Progenitor cell of endocrine pancreas (in vitro differentiated cells): ENCODE data around the gene NFIC. TPM values are rescaled to one million over a fixed set of nuclear protein-coding genes. Genes with fewer than 3 reads are reported as not detected.

ENCODE experiments used
- DNase-seq: peaks from one replicate; pipeline ENCODE4 v3.0.0; 2021; ENCODE audit warnings: low spot score; ENCODE audit not compliant: unreplicated experiment
- H3K27ac Mint-ChIP-seq: 2 replicates; pipeline ENCODE4 v1.8.0; 2021; ENCODE audit warnings: mild to moderate bottlenecking, moderate library complexity, mixed read lengths
- H3K27me3 Mint-ChIP-seq: 2 replicates; pipeline ENCODE4 v1.8.0; 2021; ENCODE audit warnings: mixed read lengths
- H3K36me3 Mint-ChIP-seq: 2 replicates; pipeline ENCODE4 v1.8.0; 2022; ENCODE audit warnings: mixed read lengths; ENCODE audit not compliant: insufficient read depth
- H3K4me1 Mint-ChIP-seq: 2 replicates; pipeline ENCODE4 v1.8.0; 2021; ENCODE audit warnings: low read depth, mixed read lengths
- H3K4me3 Mint-ChIP-seq: 2 replicates; pipeline ENCODE4 v1.8.0; 2021; ENCODE audit warnings: low read depth, mild to moderate bottlenecking, moderate library complexity, mixed read lengths
- H3K9me3 Mint-ChIP-seq: 2 replicates; pipeline ENCODE4 v1.8.0; 2021; ENCODE audit warnings: low read depth, mixed read lengths
- total RNA-seq: library from RNA; stranded (reverse); gene quantifications from 2 replicates; pipeline ENCODE4 v1.2.1, GENCODE V29; 2021
- TF ChIP-seq, protein P1 (sequence below): fragments of 200-600 bp; sonication (generic); IDR thresholded peaks from one replicate; pipeline ENCODE4 v1.5.0; 2021; ENCODE audit warnings: antibody characterized with exemption, mild to moderate bottlenecking; ENCODE audit not compliant: unreplicated experiment

NFIC gene
- total RNA-seq, 1 donor from 2014 or later: 6.8 TPM

DNA sequence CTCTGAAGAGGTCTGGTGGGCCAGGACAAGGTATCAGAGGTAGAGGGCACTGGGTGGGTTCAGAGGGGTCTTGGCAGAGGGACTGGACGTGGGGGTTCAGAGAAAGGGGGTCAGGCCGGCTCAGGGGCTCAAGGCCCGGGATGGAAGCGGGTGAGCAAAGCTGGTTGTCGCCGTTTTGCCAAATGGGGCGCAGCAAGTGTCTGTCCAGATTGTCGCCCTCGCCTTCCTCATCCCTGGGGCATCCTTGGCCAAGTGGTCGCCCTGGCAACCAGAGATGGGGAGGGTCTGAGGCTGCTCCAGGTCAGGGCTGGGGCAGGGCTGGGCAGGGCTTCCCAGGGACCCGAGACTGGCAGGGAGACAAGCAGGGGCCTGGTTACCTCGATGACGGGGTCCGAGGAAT is 127.3 kb downstream of the NFIC start:
- Mint-ChIP-seq H3K36me3 (peaks cover 9% of the 10 kb centered on the region), H3K27me3 (no peaks in the 10 kb centered on the region), H3K4me1 (no peaks in the 10 kb centered on the region), H3K4me3 (no peak overlapping the region), H3K9me3 (no peaks in the 10 kb centered on the region), H3K27ac (no peak overlapping the region)
- TF ChIP-seq, protein P1, sequence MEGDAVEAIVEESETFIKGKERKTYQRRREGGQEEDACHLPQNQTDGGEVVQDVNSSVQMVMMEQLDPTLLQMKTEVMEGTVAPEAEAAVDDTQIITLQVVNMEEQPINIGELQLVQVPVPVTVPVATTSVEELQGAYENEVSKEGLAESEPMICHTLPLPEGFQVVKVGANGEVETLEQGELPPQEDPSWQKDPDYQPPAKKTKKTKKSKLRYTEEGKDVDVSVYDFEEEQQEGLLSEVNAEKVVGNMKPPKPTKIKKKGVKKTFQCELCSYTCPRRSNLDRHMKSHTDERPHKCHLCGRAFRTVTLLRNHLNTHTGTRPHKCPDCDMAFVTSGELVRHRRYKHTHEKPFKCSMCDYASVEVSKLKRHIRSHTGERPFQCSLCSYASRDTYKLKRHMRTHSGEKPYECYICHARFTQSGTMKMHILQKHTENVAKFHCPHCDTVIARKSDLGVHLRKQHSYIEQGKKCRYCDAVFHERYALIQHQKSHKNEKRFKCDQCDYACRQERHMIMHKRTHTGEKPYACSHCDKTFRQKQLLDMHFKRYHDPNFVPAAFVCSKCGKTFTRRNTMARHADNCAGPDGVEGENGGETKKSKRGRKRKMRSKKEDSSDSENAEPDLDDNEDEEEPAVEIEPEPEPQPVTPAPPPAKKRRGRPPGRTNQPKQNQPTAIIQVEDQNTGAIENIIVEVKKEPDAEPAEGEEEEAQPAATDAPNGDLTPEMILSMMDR: no peak
- DNase-seq: no peak

DNA sequence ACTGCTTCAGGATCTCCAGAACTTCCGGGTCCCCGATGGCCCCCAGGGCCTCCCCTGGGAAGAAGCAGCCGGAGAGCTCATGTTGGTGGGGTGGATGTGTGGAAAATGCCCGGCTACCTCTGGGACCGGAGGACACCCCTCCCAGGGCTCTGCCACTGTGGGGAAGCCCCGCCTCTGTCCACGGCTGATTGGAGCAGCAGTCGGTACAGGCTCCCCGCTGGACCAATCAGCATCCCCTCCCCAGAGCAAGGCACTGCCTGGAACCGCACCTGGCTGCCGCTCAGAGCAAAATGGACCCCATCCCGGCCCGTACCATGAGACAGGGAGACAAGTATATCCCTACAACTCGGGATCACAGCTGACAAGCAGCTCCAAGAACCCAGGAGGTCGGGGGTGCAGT is 127.7 kb downstream of the NFIC start:
- no peaks in the 10 kb centered on the region for H3K9me3 Mint-ChIP-seq
- H3K4me1 Mint-ChIP-seq: peaks cover 1% of the 10 kb centered on the region
- peaks cover 9% of the 10 kb centered on the region for H3K36me3 Mint-ChIP-seq
- no peaks in the 10 kb centered on the region for H3K27me3 Mint-ChIP-seq
- no peak overlapping the region for H3K4me3 Mint-ChIP-seq
- DNase-seq: no peak
- TF ChIP-seq, protein P1: no peak
- no peak overlapping the region for H3K27ac Mint-ChIP-seq

DNA sequence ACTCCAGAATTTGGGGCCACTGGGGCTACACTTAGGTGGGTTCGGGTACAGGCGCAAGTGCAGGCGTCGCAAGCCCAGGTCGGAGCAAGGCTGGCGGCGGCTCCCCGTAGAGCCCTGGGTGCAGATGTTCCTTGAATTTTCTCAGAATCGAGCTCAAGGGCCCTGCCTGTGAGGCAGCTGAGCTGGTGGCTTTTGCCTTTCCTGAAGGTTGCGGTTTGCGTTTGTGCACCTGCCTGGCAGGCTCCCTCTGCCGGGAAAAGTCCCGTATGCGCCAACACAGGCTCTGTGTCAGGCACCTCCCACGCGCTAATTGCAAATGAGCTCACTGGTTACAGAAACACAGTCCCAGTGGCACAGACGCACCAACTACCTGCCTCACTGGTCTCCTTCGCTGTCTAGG is 128.2 kb downstream of the NFIC start:
- H3K9me3 Mint-ChIP-seq: no peaks in the 10 kb centered on the region
- TF ChIP-seq, protein P1: no peak
- DNase-seq: no peak
- peaks cover 3% of the 10 kb centered on the region for H3K4me1 Mint-ChIP-seq
- H3K4me3 Mint-ChIP-seq: no peak overlapping the region
- no peak overlapping the region for H3K27ac Mint-ChIP-seq
- no peaks in the 10 kb centered on the region for H3K27me3 Mint-ChIP-seq
- peaks cover 9% of the 10 kb centered on the region for H3K36me3 Mint-ChIP-seq

DNA sequence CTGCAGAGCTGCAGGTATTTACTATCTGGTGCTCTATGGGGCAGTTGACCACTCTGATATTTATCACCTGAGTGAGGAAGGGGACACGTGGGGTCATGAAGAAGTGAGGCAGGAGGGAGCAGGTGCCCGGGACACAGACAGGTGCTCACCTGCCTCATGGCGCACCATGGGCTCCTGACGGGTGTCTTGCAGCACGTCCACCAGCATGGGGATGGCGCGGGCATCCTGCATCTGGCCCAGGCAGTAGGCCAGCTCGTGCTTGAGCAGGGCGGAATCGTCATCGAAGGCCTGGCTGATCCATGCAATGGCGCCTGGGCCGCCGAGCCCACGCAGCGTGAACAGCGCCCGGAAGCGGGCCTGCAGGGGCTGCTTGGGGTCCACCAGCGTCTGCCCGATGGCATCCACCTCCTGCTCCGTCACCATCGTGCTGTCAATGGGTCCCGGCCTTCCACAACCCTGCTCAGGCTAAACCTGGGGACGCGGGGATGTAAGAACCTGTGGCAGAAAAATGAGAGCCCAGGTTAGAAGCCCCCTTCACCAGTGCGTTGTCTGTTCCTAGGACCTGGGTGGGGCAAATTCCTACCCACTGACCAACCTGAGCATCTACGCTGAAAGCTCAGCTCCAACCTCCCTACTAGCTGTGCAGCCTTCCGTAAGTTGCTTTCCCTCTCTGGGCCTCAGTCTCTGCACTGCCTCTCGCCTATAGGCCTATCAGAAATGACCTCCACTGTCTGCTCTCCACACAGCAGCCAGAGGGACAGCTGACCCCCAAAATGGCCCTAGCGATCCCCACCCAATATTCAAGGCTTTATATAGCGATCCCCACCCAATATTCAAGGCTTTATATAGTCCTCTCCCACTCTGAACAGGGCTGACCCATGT is 130.2 kb downstream of the NFIC start:
- DNase-seq: no peak
- Mint-ChIP-seq H3K27me3 (no peaks in the 10 kb centered on the region), H3K9me3 (no peaks in the 10 kb centered on the region), H3K36me3 (peaks cover 9% of the 10 kb centered on the region), H3K4me1 (peaks cover 8% of the 10 kb centered on the region), H3K4me3 (no peak overlapping the region), H3K27ac (no peak overlapping the region)
- TF ChIP-seq, protein P1: no peak

DNA sequence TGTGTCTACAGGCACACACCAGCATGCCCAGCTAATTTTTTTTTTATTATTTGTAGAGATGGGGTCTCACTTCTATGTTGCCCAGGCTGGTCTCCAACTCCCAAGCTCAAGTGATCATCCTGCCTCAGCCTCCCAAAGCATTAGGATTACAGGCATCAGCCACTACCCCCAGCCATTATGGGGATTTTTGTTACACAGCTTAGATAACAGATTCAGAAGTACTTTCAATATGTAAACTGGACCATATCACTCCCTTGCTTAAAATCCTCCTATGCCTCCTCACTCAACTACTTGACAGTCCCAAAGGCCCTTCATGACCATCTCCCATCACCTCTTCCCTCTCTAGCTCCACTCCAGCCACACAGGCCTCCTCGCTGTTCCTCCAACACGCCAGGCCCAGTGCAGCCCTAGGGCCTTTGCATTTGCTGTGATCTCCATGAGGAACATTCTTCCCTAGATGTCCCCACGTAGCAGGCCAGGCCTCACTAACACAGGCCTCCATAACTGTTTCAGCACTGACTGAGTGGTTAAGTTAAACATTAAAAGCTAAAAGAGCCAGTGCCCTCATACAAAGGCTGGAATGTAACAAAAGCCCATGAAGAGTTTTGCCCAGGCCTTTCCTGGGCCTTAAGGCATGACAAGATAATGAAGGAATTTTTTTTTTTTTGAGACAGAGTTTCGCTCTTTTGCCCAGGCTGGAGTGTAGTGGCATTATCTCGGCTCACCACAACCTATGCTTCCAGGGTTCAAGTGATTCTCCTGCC is 131.6 kb downstream of the NFIC start:
- TF ChIP-seq, protein P1: no peak
- Mint-ChIP-seq H3K9me3 (no peaks in the 10 kb centered on the region), H3K27me3 (no peaks in the 10 kb centered on the region), H3K4me1 (peaks cover 8% of the 10 kb centered on the region), H3K4me3 (no peak overlapping the region), H3K36me3 (peaks cover 7% of the 10 kb centered on the region), H3K27ac (peak overlapping the region; percentile 78)
- no peak for DNase-seq
